Stimulated activated CD8-positive, alpha-beta memory T cell treated with anti-CD3 and anti-CD28 coated beads, Interleukin-7, amount 100 ng/mL, for 24 hours (primary cell): Measurements from ENCODE around the gene APOB.

Source experiments
- DNase-seq: peaks from one replicate; pipeline ENCODE4 v3.0.0-alpha.2; 2020; ENCODE audit warnings: low read depth

Gene APOB, protein sequence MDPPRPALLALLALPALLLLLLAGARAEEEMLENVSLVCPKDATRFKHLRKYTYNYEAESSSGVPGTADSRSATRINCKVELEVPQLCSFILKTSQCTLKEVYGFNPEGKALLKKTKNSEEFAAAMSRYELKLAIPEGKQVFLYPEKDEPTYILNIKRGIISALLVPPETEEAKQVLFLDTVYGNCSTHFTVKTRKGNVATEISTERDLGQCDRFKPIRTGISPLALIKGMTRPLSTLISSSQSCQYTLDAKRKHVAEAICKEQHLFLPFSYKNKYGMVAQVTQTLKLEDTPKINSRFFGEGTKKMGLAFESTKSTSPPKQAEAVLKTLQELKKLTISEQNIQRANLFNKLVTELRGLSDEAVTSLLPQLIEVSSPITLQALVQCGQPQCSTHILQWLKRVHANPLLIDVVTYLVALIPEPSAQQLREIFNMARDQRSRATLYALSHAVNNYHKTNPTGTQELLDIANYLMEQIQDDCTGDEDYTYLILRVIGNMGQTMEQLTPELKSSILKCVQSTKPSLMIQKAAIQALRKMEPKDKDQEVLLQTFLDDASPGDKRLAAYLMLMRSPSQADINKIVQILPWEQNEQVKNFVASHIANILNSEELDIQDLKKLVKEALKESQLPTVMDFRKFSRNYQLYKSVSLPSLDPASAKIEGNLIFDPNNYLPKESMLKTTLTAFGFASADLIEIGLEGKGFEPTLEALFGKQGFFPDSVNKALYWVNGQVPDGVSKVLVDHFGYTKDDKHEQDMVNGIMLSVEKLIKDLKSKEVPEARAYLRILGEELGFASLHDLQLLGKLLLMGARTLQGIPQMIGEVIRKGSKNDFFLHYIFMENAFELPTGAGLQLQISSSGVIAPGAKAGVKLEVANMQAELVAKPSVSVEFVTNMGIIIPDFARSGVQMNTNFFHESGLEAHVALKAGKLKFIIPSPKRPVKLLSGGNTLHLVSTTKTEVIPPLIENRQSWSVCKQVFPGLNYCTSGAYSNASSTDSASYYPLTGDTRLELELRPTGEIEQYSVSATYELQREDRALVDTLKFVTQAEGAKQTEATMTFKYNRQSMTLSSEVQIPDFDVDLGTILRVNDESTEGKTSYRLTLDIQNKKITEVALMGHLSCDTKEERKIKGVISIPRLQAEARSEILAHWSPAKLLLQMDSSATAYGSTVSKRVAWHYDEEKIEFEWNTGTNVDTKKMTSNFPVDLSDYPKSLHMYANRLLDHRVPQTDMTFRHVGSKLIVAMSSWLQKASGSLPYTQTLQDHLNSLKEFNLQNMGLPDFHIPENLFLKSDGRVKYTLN (N-terminal part only)

DNA sequence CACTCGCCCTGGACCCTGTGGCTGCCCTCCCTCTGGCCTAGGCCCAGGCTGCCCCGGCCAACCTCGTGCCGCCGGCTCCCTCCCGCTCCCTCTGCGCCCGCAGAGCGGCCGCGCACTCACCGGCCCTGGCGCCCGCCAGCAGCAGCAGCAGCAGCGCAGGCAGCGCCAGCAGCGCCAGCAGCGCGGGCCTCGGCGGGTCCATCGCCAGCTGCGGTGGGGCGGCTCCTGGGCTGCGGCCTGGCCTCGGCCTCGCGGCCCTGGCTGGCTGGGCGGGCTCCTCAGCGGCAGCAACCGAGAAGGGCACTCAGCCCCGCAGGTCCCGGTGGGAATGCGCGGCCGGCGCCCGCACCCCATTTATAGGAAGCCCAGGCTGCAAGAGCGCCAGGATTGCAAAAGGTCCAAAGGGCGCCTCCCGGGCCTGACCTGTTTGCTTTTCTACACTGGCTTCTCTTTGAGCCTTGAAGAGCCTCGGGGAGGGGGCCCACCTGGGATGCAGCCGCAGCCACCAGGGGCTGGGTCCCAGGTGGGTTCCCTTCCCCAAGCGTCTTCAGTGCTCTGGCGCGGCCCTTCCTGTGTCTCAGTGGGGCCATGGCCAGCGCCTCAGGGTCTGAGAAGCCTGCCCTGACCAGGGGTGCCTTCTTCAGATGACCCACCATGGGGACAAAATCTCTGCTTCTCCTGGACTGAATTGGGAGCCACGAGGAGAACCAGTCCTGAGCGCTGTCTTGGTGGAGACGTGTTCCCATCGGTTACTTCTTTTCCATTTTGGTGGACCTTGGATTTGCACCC is at the start of gene APOB:
APOB (minus strand) TSS at position 330 of the 789 bp plus-strand sequence; CDS start at position 202, 128 bp downstream.
- no peak for DNase-seq

DNA sequence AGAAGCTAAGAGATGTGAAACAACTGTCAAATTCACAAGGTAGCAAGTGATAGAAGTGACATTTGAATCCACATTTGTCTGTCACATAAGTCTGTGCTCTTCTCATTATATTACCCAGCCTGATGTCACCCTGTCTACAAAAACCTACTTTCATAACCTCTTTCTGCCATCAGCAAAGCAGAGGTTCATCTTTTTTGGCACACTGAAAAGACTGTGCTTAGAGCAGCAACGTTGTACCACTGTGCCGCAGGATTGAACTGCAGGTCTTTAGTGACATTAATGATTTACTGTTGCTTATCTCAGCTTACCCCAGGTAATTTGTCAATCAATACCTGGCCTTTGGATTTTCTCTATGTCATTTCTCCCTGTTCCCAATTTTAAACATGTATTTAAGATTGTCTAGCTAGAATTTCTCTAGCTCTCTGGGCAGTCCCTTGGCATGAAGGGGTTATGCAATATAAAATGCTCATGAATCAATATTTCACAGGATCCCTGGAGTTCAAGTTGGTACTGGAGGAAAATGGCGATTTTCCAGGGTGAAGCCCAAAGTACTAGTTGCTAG is 48.5 kb upstream of the APOB start:
- no peak for DNase-seq

DNA sequence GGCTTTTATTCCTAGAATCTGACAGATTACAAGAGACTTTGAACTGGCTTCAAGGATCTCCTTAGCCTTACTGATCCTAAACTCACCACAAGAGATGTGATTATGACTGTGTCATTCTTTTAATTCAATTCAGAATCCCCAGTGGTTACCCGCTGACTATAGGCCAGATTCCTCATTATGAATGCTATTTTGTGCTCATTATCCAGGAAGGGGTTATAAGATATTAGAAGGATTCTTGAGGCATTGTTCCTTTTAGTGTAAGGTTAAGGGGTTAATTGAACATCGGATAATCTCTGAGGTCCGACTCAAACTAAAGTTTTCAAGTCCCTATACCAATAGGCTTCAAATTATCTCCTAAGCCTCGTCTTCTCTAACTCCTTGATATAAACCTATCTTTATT is 40.5 kb upstream of the APOB start:
- no peak for DNase-seq

DNA sequence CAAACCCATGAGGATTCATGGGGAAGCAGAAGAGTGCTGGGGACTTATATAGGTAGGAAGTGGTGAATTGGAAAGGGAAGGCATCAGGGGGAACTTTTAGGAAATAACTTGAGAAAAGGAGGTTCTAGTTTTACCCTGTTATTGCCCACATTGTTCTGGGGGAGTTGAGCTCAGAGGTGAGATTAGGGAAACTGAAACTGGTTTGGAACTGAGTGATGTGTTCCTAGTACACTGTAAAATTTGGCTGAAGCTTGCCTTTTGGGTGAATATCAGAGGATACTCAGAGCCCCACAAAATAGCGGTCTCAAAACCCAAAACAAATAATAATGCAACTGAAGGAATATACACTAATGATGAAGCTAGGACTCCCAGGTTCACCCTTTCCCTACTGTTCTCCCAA is 39.6 kb upstream of the APOB start:
- DNase-seq, result no peak

DNA sequence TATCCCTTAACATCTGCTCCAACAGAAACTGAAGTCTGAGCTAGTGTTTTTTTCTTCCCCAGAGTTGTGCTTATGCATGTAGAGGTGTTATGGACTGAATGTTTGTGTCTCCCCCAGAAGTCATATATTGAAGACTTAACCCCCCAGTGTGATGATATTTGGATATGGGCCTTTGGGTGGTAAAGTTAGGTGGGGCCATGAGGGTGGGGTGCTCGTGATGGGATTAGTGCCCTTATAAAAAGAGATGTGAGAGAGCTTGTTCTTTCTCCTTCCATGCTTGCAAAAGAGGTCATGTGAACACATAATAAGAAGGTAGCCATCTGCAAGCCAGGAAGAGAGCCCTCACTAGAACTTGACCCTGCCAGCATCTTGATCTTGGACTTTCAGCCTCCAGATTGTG is 34.4 kb upstream of the APOB start:
- DNase-seq, result no peak

DNA sequence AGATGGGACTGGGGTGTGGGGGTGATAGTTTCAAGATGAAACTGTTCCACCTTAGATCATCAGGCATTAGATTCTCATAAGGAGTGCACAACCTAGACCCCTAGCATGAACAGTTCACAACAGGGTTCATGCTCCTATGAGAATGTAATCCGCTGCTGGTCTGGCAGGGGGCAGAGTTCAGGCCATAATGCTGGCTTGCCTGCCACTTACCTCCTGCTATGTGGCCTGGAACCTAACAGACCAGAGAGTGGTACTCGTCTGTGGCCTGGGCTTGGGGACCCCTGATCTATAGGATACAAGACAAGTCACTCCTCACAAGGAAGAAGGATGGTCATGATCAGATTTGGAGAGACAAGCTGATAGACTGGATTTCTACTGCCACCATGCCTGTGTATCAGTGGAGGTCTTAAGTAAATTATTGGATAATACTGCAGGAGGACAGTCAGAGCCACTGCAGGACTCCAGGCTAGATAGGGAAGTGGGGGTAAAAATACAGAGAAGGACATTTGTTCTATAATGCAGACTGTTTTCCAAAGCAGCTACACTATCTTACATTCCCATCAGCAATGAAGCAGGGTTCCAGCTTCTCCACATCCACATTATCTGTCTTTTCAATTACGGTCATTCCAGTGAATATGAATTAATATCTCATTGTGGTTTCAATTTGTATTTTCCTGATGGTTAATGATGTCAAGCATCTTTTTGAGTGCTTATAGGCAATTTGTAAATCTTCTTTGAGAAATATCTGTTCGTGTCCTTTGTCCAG is 28.8 kb upstream of the APOB start:
- DNase-seq, result no peak

DNA sequence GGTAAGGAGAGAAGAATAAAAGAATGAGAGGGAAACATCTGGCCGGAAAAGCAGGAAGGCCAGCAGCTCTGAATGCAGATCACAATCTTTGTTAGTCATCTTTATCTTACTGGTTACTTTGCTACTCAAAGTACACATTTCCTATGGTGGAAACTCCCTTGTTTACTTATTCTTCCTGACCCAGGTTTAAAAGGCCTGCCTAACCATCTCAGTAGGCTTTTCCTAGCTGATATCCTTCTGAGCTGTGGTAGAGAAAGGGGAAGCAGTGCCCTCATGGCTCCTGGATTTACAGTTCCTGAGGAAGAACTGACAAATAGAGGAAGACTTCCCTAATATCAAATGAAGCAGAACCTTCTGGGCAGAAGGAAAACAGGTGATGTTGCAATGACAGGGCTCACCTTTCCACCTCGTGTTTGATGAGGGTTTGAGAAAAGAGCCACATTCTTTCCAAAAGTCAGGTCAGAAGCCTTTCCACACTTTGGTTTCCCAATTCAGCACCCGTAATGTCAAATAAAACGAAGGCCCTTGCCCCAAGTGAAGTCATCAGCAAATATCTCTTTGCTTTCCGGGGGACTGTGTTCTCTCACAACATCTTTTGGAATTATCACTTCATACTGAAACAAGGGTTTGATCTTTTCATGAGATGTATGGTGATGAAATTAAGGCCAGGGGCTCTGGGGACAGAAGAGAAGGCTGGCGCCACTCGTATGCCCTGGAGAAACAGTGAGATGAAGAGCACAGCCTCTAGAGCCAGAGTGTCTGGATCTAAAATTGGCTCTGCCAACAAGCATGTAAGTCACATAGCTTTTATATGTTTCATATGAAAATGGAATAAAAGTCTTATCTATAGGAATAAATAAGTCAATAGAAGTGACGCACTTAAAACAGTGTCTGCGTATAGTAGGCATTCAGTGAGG is 26.7 kb upstream of the APOB start:
- DNase-seq, result no peak

DNA sequence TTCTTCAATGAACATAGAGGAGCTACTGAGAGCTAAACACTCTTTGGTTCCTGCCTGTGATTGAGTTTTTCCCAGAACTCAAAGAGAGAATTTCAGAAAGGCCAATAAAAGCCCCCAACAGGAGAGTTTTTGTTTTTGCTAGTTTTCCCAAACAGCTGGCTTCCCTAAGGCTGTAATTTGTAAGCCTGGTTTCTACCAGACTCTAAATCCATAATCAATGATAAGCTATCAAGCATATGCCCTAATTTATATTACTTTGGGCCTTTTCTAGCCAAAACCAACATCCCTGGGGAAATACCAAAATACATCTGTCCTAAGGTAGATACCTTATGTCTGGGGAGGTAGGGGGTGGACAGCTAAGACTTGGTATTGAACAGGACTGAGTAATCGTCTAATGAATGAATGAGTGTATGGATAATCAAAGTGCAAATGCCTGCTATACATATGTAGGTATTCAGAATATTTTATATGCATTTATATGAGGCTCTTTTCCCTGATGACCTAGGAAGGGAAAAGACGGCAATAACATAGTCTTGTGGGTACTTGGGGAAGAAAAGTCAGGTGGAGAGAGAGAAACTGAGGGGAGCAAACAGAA is 26.0 kb upstream of the APOB start:
- DNase-seq, result no peak

DNA sequence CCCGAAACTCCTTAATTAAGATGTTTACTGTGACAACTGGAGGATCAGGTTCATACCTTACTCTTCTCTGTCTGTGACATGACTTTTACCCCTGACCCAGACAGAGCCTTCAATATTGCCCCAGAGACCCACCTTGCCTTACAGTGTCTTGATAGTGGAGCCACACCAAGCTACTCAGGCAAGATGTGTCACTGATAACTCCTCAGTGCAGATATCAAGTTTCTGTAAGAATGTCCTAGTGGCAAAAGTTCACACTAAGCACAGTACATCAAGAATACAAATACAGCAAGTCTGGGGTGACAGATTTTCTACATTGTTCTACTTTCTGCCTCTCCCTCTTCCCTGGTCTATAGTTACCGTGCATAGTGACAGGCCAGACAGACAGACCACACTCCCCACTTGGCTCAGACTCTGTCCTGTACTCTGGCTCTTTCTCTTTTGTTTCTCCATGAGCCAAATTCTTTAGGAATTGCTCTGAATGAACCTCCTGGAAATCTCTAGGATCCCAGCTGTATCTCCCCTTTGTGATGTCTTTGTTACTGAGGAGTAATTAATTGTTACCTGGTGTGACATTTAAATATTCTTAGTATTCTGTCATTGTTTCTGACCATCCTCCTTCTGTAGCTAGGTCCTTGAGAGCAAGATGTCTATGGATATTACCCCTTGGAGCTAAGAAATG is 24.1 kb upstream of the APOB start:
- DNase-seq, result no peak

DNA sequence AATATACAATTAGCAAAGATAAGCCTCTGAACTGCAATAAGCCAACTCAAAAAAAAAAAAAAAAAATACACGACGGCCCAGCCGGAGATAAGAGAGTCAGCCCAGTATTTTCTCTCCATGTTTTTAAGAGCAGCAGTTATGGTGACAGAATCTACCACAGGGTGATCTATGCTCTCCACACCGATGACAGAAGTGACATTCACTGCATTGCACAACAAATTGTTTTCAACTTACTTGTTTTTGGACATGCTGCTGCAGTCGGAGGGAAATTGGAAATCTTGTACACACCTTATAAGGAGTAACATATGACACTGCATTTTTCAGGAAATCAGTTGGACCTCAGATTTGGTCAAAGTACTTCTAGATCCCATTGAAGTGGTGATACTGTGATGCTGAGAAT is 23.3 kb upstream of the APOB start:
- DNase-seq, result no peak

DNA sequence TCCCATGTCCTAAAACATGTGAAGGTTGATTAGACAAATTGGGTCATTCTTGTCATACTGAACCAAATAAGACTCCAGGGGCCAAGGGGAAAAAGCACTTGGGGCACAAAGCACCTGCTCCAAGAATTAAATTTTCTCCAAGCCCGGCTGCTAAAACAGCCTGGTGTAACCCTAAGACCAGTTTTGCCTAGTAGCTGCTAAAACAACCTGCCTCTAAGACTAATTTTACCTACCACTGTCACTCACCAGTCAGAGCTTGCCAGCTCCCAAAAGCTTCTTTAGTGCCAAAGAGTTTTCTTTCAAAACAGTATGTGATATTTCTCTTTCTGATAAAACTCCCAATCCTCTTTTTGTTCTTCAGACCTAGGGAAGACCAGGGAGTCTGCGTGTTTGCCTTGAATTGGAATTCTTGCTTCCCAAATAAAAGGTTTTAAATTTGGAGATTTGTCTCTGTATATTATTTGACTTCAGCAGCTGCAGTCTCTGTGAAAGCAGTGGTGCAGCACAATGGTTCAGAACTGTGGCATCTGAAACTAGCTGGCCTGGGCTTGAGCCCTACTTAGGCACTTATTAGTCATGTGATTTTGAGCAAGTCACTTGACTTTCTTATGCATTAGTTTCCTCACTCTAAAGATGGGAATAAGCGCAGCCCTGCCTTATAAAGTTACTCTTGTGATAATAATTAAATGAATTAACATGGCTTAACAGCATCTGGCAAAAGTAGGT is 16.2 kb upstream of the APOB start:
- DNase-seq, result no peak

DNA sequence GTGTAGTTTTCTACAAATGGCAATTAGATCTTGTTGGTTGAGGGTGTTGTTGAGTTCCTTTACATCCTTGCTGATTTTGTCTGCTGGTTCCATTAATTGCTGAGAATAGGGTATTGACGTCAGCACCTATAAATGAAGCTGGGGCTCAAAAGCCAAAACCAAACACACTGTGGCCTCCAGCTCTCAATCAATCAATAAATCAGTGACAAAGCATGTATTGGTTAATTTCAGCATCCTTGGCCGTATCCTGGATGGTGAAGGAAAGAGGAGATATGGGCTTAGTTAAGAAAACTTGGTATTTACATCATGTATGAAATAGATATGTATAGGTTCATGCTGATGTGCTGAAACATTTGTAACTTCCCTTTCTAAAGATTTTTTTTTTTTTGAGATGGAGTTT is 13.2 kb upstream of the APOB start:
- DNase-seq, result no peak

DNA sequence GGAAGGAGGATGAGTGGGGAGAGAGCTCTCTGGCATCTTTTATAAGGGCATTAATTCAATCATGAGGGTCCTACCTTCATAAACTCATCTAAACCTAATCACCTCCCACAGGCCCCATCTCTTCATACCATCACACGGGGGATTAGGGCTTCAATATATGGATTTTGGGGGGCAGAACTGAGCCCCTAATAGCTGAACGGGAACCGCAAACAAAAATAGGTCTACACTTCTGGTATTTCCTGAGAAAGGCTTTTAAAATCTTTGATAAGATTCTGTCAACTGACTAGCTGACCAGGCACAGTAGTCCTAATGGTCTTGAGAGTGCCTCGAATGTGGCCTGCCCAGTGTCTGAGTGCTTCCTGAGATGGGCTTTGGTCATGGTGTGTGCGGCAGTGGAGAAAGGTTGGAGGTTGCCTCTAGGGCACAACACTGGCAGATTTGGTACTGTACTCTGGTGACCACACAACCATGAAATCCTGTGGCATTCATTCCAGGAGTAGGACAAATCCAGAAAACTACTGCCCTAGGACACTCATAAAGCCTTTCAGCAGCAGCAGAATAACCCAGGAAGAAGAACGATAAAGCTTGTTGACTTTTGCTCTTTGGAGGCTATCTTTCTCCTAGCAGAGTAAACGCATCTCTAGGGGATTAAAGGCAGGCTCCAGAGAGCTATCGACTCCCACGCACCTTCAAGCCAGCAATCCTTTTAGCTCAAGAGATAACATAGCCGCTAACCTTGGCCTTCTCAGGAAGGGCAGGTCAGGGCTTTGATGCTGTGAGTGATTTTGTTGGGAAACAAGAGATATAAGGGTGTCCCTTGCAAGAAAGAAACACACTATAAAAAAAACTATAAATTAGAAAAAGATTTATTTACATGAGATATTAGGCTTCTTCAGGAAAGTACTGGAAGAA is 12.3 kb upstream of the APOB start:
- no peak for DNase-seq

DNA sequence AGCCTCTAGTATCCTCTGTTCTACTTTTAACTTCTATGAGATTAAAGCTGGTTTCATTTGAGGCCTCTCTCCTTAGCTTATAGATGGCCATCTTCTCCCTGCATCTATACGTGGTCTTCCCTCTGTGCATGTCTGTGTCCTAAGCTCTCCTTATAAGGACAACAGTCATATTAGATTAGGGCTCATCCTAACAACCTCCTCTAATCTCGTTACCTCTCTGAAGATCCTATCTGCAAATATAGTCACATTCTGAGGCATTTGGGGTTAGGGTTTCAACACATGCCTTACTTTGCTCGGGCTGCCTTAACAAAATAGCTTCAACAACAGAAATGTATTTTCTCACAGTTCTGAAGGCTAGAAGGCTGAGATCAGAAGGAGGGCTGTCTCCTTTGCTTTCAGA is 11.6 kb upstream of the APOB start:
- no peak for DNase-seq

DNA sequence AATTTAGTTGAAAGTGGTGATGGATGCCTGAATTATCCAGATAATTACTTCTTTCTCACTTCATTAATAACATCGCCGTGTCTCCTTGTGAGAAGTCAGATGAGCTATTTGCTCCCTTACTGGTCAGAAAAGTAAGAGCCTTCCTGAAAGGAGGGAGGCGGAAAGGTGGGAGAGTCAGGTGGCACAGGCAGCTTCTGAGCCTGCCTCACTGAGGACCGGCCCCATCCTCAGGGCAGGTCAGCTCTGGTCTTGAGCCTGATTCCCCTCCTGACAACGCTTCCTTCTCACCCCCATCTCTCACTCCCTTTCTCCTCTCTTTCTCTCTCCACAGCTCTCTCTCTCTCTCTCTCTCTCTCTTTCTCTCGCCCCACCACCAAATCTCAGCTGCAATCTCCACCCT is 10.1 kb upstream of the APOB start:
- DNase-seq, result no peak

DNA sequence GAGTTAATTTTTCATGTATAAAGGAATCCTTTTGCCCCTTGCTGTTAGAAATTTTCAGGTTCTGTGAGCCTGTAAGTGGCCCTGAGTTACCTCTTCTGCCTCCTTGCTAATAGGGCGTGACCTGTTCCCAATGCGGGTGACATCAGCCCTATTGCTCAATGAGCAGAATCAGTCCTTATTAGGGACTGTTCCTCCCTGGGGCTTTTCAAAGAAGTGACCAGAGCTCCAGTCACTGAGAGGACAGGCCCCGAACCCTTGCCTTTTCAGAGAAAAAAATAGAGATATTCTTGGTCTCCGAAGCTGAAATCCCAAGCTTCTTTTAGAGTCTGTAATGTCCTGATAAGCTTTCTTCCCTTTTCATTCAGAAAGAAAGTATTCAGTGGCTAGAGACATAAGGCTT is 8.2 kb upstream of the APOB start:
- DNase-seq, result no peak

DNA sequence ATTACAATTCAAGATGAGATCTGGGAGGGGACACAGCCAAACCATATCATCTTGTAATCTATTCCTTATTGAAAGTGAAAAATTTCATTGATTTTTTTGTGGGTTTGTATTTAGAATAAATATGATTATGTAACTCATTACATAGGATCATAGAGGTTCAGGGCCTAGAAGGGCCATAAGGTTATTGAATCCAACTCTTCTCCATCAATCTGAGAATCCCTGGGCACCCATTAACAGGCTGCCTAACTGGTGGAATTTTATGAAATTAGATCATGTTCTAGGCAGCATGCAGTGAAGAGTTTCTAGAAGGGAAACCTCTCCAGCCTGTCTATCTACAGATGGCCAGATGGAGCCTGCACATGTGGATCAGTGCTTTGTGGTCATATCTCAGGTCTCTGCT is 6.3 kb upstream of the APOB start:
- no peak for DNase-seq
